Measurements from ENCODE around the gene MAS1.

MAS1 gene

DNA sequence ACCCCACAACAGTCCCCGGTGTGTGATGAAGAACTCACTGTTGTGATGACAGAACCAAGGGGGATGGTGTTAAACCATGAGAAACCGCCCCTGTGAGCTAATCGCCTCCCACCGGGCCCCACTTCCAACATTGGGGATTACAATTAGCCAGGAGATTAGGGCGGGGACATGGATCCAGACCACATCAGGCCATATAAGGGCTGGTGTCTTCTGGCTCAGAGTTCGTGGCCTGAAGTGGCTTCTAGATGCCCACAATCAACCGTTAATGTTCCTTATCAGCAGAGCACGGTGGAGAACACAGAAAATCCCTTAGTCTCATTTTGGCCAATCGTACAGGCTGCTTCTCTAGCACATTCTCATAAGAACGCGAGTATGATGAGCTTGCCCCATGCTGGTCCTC, 10.9 kb upstream of the MAS1 start:
- no peak for DNase-seq (ENCODE audit: low read depth, low spot score)

DNA sequence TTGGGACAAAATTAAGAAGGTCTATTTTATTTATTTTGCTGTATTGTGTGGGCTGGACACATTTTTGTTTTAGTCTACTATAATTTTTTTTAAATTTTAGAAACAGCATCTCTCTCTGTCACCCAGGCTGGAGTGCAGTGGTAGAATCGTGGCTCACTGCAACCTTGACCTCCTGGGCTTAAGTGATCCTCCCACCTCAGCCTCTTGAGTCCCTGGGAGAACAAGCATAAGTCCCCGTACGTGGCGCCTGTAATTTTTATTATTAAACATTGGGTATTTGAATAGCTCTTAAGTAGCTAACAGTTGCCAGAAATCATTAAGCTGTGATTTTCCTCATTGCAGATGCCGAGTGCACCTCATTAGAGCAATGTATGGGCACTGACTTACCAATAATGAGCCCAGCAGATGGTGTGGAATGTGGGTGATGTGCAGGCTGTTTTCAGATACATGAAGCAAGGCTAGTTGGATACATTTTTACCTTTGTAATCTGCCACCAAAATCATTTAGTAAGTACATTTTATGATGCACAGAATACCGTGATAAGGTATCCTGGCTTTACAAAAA, 10.3 kb upstream of the MAS1 start:
- no peak for DNase-seq (ENCODE audit: low read depth, low spot score)

DNA sequence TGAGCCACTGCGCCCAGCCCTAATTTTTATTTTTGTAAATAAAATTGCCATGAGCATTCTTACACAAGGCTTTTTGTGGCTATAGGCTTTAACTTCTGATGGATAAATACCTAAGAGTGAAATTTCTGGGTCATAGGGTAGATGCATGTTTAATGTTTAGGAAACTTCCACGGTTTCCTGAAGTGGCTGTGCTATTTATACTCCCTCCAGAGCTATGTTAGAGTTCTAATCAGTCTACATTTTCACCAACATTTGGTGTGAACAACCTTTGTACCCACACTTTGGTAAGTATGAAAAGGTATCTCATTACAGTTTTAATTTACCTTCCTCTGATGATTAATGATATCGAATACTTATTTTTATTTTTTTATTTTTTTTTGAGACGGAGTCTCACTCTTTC, 6.1 kb upstream of the MAS1 start:
- DNase-seq (ENCODE audit: low read depth, low spot score) = no peak

DNA sequence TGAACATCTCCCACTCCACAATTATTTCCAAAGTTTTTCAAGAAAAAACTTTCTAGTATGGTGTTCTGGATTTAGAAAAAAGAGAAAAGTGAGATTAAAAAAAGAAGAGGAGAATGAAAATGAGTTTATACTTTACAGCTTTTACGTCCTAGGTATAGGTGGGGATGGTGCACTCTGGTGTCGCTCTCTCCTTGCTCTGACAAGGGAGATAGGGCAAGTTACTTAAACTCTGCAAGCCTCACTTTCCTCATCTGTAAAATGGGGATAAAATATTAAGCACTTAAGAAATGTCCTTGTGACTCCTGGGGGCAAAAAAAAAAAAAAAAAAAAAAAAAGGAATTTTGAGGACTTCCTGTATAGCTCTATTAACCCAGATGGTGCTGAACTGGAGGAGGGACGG, 4.5 kb upstream of the MAS1 start:
- DNase-seq (ENCODE audit: low read depth, low spot score) = no peak

DNA sequence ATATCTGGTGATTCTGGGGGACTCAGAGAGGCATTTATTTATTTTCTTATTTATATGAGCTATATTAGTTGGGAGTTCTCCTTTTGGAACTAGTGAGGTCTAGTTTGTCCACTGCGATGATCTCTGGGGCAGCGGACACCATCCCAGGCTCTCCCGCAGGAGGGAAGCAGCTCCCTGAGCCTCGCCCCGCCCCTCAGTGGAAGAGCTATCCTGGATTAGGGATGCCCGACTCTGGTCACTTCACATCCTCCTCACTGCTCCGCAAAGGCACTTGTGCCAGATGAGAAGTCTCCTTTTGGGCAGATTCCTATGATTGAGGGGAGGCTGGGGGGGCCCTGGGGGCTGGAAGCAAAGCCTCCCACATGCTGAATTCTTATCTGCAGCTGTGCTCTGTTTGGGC, 3.6 kb upstream of the MAS1 start:
- DNase-seq (ENCODE audit: low read depth, low spot score) = no peak

DNA sequence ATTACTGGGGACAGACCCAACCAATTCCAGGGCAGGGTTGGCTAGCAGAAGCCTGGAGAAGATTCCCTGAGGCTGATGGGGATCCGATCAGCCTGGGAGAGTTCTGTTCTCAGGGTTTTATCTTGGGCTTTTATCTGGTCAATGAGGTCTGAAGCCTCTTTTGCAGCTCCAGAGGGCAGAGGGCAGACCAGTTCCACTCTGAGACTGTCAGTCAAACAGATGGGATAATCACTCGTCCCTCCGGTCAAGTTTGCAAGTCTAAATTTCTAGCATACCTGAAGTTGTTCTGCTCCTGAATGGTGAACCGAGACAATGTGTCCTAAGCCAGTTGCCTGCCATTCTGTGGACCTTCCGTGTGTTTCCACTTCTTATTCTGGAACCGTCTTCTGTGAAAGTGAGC, 3.0 kb upstream of the MAS1 start:
- no peak for DNase-seq (ENCODE audit: low read depth, low spot score)

DNA sequence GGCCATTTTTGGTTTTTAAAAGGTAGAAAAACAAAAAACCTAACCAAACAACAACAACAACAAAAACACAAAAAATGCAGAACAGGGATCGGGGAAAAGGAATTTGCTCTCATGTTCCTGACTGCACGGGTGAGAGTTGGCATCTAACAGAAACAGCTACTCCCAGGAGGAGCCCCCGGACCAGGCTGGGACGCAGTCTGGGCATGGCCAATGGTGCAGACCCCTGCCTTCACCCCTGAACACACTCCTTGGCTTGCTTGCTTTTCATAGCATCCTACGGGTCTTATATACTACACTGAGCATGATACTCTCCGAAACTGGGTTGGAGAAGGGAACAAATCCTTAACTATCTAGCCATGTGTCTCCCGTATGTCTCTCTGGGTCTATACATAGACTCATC, 587 bp upstream of the MAS1 start:
- DNase-seq (ENCODE audit: low read depth, low spot score) = no peak

DNA sequence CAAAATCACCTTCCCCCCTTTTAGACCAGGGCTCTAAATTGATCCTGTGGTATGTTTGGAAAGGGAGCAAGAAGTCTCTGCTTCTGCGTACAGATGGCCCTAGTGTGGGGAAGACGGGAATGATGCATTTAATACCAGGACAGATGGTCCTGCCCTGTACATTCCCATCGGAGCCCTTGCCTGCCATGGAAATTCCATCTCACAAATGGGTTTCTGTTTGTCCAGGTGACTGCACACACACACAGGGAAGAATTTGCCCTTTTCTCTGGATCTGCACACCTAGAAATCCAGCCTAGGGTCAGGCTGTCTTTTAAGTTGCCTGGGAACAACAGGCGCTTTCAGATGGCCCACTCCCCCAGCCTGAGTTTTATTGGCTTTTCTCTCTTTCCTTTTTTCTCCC, 1.3 kb downstream of the MAS1 start:
- no peak for DNase-seq (ENCODE audit: low read depth, low spot score)

DNA sequence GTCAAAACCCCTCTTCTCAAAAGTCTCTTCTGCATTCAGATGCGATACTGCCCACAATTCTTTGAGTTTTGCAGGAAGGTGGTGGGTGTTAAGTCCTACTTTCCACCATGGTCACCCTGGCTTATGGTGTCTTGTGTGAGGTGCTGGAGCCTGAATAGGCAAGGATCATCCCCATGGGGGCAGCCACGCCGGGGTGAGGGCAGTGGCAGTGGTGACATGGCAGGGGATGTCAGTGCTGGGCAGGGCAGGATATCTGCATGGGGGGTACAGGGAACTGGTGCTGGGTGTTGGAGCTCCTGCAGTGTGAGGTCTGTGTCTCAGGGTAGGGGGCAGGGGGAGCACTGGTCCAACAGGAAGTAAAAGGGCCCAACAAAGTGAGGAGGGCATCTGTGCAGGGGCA, 2.3 kb downstream of the MAS1 start:
- no peak for DNase-seq (ENCODE audit: low read depth, low spot score)

DNA sequence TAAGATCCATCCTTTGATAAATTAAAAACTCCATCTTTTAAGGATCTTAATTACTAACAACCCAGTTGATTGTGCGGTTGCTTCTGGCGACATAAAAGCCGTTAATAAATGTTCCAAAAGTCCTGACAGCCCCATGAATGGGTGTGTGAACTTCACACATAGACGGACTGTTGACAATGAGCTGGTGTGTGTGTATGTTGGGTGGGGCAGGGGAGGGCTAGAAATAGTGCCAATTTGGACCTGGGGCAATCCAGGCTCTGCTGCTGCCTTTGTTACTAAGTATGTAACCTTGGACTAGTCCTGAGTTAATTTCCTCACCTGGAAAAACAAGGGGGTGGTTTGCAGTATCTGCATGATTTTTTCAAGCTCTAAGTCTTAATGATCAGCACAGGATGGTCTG, 4.2 kb downstream of the MAS1 start:
- no peak for DNase-seq (ENCODE audit: low read depth, low spot score)

DNA sequence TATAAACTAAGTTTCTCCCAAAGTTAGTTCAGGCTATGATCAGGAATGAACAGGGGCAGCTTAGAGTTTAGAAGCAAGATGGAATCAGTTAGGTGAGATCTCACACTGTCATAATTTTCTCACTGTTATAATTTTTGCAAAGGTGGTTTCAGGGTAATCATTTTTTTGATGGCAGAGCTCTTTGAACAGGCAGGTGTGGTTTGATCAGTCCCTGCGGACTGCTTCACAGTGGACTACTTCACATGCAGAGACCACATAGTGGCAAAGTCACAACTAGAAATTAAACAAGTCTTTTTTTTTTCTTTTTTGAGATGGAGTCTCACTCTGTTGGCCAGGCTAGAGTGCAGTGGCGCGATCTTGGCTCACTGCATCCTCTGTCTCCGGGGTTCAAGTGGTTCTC, 6.8 kb downstream of the MAS1 start:
- DNase-seq (ENCODE audit: low read depth, low spot score) = no peak

DNA sequence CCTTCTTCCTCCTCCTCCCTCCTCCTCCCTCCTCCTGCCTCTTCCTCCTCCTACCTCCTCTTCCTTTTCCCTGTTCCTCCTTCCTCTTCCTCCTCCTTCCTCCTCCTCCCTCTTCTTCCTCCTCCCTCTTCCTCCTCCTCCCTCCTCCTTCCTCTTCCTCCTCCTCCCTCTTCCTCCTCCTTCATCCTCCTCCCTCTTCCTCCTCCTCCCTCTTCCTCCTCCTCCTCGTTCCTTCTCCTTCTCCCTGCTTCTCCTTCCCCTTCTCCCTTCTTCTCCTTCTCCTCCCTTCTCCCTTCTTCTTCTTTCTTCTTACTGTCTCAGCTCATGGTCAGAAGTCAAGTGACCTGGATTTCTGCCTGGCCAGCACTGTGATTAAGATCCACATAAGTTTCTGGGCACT, 7.7 kb downstream of the MAS1 start:
- no peak for DNase-seq (ENCODE audit: low read depth, low spot score)

DNA sequence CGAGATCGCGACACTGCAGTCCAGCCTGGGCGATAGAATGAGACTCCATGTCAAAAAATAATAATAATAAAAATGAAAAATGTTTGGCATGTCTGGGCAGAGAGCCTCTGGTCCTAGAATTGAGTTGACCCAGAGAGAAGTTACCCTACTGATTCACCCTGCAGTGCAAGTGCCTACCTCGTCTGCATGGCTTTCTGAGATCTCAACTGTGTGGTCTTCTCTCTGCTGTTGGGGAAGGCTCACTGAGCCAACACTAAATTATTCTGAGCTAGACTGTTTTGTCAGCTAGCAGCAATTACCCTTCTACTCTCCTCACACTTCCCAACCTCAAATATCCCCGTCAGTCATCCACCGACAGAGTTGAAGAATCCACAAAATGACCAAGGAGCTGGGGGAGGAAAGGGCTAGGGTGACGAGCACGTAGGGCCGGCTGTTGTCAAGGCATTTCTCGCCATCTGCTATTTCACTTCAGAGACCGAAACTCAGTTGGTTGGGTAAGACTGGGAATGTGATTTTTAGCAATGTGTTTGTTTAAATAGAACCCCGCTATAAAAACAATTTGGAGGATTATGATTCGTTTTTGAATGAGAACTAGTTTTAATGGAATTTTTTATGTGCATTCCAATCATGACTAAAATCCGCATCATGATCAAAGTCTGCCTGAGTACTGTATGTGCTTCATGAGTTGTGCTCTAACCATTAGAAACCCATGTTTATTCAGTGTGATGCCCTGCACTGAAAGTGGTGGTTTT, 9.4 kb downstream of the MAS1 start:
- no peak for DNase-seq (ENCODE audit: low read depth, low spot score)

DNA sequence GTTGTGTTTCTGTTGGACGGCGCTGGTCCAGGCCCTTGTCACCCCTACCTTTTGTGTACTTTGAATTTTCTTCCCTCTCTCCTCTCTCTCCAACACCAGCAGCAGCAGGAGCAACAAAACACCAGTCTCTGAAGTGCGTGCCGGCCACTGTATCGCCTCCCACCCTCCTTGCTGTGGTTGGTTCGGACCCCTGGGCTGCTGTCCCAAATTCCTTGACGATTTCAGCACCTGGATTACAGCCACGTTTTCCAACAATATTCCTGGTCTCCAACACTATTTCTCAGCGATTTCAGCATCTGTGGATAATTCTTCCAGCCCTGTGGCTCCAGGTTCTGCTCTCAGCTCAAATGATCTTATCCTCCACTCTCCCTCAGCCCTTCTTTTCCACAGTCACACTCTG, 11.8 kb downstream of the MAS1 start:
- no peak for DNase-seq (ENCODE audit: low read depth, low spot score)

DNA sequence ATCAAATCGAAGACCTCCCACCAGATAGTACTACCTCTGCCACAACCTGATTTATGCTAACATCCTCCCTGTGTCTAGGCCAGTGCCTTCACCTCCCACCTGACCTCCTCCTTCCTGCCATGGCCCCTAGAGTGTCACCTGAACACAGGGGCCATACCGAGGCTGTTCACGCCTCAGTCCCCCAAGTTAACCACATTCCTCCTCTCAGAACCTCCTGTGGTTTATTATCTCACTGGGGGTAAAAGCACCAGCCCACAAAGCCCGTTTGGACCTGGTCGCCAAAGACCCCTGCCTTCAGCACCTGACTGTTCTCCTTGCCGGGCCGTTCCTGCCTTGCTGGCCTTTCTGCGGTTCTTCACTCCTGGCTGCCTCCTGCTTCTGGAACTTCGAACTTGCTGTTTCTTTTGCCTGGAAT, 13.7 kb downstream of the MAS1 start:
- no peak for DNase-seq (ENCODE audit: low read depth, low spot score)

DNA sequence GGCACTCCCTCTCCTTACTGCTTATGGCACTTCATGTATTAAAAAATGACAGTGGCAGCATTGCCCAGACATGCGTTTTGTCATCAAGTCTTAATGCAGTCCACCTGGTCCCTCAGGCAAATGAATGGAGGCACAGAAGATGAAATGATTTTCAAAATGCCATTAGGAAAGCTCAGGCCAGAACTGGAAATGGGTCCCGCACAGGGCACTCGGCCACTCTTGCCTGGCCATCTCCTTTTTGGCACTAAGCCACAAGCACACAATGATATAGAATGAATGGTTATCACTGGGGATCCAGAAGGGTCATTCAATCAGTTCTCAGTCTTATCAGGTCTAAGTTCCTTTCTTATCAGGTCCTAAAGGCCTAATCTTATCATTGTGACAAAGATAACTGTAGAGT, 15.6 kb downstream of the MAS1 start:
- no peak for DNase-seq (ENCODE audit: low read depth, low spot score)

DNA sequence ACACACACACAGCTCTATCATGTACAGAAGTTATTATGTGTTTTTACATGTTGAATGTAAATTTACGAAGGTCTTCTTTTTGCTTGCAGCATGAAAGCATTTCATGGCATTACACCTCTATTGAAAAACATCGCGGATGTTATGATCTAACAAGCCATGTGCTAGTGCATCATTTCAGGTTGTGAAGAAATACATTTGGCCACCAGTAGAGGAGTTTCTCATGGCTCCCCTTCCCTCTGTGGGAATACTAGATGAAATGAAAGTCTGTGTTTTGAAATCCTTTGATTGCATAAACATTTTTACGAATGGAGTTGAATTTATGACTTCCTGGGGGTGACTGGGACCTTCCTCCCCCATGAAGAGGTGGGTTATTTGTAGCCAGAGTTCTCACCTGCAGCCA, 17.7 kb downstream of the MAS1 start:
- DNase-seq (ENCODE audit: low read depth, low spot score) = no peak

DNA sequence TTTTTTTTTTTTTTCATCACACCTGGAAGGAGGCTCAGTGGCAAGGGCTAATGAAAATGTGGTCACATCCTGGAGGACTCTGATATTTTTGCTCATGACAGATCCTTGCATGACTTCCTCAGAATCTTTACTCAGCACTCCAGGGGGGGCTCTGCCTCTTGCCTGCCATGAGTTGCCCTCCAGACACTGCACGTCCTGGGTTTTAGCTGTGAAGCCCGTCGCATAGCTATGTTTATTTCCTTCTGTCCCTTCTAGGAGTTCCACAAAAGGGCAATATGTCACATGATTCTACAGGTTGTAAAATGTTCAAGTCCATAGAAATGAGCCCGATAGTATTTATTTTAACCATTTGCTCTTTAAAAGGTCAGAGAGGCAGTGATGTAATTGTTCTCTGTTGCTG, 18.2 kb downstream of the MAS1 start:
- DNase-seq (ENCODE audit: low read depth, low spot score) = no peak

DNA sequence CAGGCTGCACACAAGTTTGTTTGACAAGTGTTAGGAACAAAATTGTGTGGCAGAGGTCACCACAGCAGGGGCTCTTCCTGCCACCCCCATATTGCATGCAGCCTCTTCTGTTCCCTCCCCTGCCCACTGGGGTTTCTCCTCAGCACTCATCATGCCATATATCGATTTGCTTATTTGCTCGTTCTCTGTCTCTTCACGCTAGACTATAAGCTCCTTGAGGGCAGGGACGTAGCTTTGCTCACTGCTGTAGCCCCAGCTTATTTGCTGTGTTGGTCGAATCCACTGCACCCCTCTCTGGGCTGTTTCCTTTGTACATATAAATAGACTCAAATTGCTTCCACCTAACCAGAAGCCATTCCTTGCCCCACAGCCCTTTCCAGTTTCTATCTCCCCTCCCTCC, 19.6 kb downstream of the MAS1 start:
- no peak for DNase-seq (ENCODE audit: low read depth, low spot score)

DNA sequence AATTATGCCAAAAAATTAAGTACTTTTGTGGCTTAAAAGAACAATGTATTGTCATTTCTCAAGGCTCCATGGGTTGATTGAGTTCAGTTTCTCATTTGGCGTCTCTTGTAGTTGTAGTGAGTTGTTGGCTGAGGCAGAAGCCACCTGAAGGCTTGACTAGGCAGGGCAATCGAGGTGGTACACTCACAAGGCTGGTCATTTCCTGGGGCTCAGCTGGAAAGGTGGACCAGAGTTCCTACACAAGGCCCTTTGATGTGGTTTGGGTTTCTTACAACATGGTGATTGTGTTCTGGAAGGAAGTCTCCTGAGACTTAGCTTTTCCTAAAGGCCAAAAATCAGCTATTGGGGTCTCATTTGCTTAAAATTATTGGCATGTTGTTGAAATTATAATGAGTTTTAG, 22.6 kb downstream of the MAS1 start:
- no peak for DNase-seq (ENCODE audit: low read depth, low spot score)

DNA sequence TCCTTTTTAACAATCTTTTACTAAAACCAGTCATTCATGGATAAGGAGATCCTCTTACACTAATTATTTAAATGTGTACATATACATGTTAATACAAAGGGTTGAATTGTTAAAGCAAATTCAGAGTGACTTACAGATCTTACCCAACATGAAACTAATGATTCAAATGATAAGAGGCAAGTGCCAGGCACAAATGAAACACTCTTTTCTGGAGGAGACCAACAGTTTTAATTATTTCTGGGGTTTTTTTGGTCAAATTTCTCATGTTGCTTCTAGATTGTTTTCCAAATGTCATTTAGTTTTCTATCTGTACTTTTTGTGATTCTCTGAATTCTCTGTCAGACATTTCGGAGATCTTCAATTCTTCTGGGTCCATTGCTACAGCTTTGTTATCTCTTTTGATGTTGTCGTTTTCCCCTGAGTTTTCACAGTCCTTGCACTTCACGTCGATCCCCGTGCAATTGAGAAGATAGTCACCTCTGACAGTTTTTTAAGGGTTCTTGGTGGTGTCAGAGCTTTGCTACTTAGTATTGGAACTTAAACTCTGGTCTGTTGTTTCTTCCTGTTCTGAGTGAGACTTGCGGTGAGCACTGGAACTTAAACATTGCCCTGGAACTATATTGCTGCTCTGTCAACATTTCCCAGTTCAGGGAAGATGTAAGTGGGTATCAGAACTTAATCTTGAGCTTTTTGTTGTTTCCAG, 23.2 kb downstream of the MAS1 start:
- no peak for DNase-seq (ENCODE audit: low read depth, low spot score)

DNA sequence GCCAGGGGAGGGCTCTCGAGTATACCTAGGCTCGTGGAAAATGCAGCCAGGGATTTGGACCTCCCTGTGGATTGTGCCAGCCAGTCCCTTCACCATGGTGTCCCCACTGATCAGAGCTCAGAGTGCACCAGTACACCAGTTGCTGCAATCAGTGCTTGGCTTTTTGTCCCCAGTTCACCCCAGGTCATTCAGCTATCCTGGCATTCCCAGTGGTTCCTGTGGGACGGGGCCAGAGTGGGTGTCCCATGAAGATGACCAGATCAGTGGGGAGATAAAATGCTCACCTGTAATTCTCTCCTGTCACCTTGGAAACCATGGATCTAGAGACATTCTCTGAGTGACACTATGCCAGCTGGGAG, 23.8 kb downstream of the MAS1 start:
- no peak for DNase-seq (ENCODE audit: low read depth, low spot score)

DNA sequence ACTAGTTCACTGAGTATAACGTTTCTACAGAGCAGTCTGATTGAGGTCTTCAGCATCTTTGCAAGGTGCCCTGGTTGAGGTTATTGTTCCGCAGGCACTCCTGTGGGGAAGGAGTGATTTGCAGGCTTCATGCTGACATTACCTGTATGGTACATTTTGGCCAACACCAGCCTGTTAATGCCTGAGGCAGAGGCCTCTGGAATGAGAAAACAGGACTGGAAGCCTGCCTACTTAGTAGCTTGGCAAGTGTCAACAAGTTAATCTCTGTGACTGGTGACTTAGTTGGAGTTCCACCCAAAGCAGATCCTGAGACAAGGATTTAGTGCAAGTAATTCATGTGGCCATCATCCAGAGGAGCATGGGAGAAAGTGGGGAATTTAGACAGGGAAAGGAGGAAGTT, 24.6 kb downstream of the MAS1 start:
- DNase-seq (ENCODE audit: low read depth, low spot score) = no peak

Data from activated naive CD8-positive, alpha-beta T cell treated with anti-CD3 and anti-CD28 coated beads, Interleukin-2, amount 50 U/mL, for 16 hours (primary cell).